Gastrocnemius medialis (tissue), 4 donors: ENCODE results near the gene REXO5.

Experiments used
- CTCF ChIP-seq, 5 experiments: fragments of 450-650 bp in 3 of 5; fragments of 200-600 bp in 2 of 5; sonication (generic) in 2 of 5; IDR thresholded peaks in 4 of 5; conservative IDR thresholded peaks in 1 of 5; 1 replicate in 4 of 5; 2 replicates in 1 of 5; pipeline ENCODE4 v1.5.1; 2016 to 2019; ENCODE audit warnings: antibody characterized with exemption in 5 of 5, mild to moderate bottlenecking in 3 of 5, moderate library complexity in 3 of 5
- POLR2A ChIP-seq, 2 donors: fragments of 450-650 bp; IDR thresholded peaks; one replicate each; pipeline ENCODE4 v1.6.1; 2017; ENCODE audit warnings: antibody characterized with exemption in 2 of 2, mild to moderate bottlenecking in 2 of 2, moderate library complexity in 2 of 2

- TF ChIP-seq CTCF (IDR thresholded peaks at IDR 0.05 in 4 of 5, conservative IDR thresholded peaks at IDR 0.05 in 1 of 5) (no peak), POLR2A (IDR thresholded peaks at IDR 0.05) (no peak)
These were observed 64.9 kb downstream of the REXO5 start for GRCh38 chr16:20871258-20871657.
